SK-N-MC (cell line): ENCODE results near the gene TEKT3.

ENCODE experiments used
- DNase-seq: peaks from one replicate; pipeline ENCODE4 v3.0.0-alpha.2; 2011; ENCODE audit warnings: low read depth, low spot score
- H3K27ac ChIP-seq: fragments of 200-600 bp; sonication (generic); 2 replicates; pipeline ENCODE4 v1.5.1; 2016; ENCODE audit warnings: mixed run types
- H3K36me3 ChIP-seq: fragments of 200-600 bp; sonication (generic); 2 replicates; pipeline ENCODE4 v1.6.1; 2017; ENCODE audit warnings: antibody characterized with exemption, low read length, mixed read lengths; ENCODE audit not compliant: insufficient read depth
- H3K4me3 ChIP-seq: fragments of 200-600 bp; sonication (generic); 2 replicates; pipeline ENCODE4 v1.5.1; 2016
- H3K9ac ChIP-seq: fragments of 200-600 bp; sonication (generic); 2 replicates; pipeline ENCODE4 v1.8.0; 2017; ENCODE audit warnings: mixed run types, mixed read lengths; ENCODE audit not compliant: insufficient read length
- H3K9me3 ChIP-seq: fragments of 200-600 bp; sonication (generic); 2 replicates; pipeline ENCODE4 v1.6.1; 2017; ENCODE audit warnings: low read depth, mild to moderate bottlenecking, antibody characterized with exemption, low read length, moderate library complexity, mixed read lengths
- EZH2 ChIP-seq: fragments of 200-600 bp; sonication (generic); IDR thresholded peaks from one replicate; pipeline ENCODE4 v1.6.1; 2017; ENCODE audit warnings: antibody characterized with exemption
- FOXP2 ChIP-seq: optimal IDR thresholded peaks from 2 replicates; pipeline ENCODE3; 2011; ENCODE audit warnings: mild to moderate bottlenecking, moderate library complexity; ENCODE audit not compliant: insufficient read depth; ENCODE audit errors: extremely low read length, control extremely low read depth
- POLR2AphosphoS5 ChIP-seq: IDR thresholded peaks from 2 replicates; pipeline ENCODE4 v1.6.1; 2012; ENCODE audit warnings: mild to moderate bottlenecking, low read depth, low read length, borderline replicate concordance

Gene TEKT3

DNA sequence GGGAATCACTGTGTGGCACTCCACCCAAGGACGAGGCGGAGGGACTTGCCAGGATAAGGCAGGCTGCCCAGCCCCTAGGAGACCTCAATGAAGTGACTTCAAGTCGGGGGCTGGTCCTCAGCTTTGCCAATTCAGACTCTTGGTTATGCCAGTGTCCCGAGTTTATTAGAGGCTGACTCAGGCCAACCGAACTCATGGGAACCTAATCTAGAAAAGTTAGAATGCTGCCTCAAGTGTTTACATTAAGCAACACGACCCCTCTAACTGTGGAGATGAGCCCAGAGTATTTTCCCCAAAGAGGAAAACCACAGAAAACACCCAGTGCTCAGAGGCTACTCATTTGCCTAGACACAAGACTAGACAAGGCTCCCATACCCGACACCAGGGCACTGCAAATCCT is 1.1 kb upstream of the TEKT3 start:
- Histone ChIP-seq H3K4me3 (no peak overlapping the region), H3K27ac (no peak overlapping the region), H3K36me3 (no peaks in the 10 kb centered on the region), H3K9ac (no peak overlapping the region), H3K9me3 (no peaks in the 10 kb centered on the region)
- TF ChIP-seq POLR2AphosphoS5 (no peak), FOXP2 (no peak), EZH2 (no peak)
- no peak for DNase-seq

DNA sequence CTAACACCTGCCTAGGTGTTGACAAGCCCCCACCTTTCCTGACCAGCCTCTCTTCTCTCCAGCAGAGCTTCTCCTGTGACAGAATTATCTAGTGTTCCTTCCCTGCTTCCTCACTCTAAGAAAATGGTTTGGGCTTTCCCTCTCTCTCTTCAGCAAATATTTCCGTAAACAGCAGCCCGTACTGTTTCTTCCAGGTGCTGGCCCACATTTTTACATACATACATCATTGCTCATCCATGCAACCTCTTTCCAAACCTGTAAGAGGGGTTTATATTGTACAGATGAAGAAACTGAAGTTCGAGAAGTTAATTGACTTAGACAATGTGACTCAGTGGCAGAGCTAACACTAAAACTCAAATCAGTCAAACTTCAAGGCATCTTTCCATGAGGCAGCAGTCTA is 569 bp upstream of the TEKT3 start:
- DNase-seq: no peak
- no peaks in the 10 kb centered on the region for H3K36me3 ChIP-seq
- H3K9me3 ChIP-seq: no peaks in the 10 kb centered on the region
- H3K27ac ChIP-seq: no peak overlapping the region
- H3K4me3 ChIP-seq: no peak overlapping the region
- H3K9ac ChIP-seq: no peak overlapping the region
- no peak for TF ChIP-seq EZH2

DNA sequence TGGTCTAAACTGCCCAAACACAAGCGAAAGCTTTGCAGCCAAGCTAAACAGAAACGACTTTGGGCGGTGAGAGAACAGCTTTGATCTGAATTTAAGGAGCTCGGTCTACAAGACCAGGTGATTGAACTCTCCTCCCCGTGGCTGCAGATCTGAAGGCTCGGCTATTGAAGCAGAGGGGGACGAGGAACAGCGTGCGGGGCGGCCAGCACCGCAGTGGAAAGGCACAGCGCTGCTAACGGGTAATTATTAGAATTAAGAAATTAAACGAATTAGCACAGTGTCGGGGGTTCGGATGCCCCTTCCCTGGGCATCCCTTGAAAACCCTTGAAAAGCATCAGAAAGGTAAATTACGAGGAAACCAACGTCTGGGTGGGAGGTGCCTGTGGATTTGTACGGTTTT is 431 bp downstream of the TEKT3 start:
- Histone ChIP-seq H3K4me3 (no peak overlapping the region), H3K27ac (no peak overlapping the region), H3K9me3 (no peaks in the 10 kb centered on the region), H3K9ac (no peak overlapping the region), H3K36me3 (no peaks in the 10 kb centered on the region)
- TF ChIP-seq FOXP2 (no peak), EZH2 (no peak)
- DNase-seq: no peak

GRCh38 chr17:15335446-15335845 is 6.0 kb downstream of the TEKT3 start:
- Histone ChIP-seq H3K9me3 (no peaks in the 10 kb centered on the region), H3K9ac (no peak overlapping the region), H3K27ac (no peak overlapping the region), H3K36me3 (no peaks in the 10 kb centered on the region), H3K4me3 (no peak overlapping the region)
- no peak for DNase-seq
- TF ChIP-seq FOXP2: no peak

DNA sequence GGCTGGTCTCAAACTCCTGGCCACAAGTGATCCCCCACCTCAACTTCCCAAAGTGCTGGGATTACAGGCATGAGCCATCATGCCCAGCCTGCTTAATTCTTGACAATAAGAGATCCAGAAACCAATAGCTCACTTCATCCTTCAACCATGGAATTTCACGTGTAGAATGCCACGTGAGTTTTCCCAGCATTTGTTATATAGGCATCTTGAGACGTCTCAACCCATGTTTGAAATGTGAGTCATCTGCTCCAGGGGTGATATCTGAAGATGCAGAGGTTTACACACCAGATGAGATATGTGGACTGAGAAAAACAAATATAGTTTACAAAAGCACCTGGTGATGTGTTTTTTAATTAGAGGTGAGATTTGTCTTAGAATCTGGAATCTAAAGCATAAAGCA is 7.1 kb downstream of the TEKT3 start:
- DNase-seq: no peak
- H3K36me3 ChIP-seq: no peaks in the 10 kb centered on the region
- H3K4me3 ChIP-seq: no peak overlapping the region
- TF ChIP-seq FOXP2 (no peak), POLR2AphosphoS5 (no peak), EZH2 (no peak)
- H3K9me3 ChIP-seq: no peaks in the 10 kb centered on the region
- H3K9ac ChIP-seq: no peak overlapping the region
- no peak overlapping the region for H3K27ac ChIP-seq

GRCh38 chr17:15332338-15332737 is 9.1 kb downstream of the TEKT3 start:
- H3K4me3 ChIP-seq: no peak overlapping the region
- H3K27ac ChIP-seq: no peak overlapping the region
- no peaks in the 10 kb centered on the region for H3K9me3 ChIP-seq
- no peak for DNase-seq
- no peak for TF ChIP-seq FOXP2
- TF ChIP-seq EZH2: no peak
- TF ChIP-seq POLR2AphosphoS5: no peak
- H3K36me3 ChIP-seq: no peaks in the 10 kb centered on the region
- H3K9ac ChIP-seq: no peak overlapping the region

DNA sequence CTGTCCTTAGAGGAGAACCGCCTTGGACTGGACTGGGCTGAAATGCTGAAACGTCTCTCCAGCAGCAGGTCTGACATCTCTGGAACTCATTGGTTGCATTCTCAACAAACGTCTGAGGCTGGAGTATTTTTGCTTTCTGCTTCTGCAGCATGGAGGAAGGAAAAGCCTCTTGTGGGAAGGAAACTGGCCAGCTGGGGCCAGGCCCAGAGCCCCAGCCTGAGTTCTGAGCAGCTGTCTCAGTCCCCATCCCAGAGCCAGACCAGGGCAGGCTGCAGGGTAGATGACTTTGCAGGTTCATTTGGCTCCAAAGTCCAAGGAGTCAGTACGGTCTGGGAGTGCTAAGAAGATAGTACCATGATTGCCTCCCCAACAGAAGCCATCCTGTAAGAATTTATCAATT is 18.3 kb downstream of the TEKT3 start:
- H3K9ac ChIP-seq: no peak overlapping the region
- TF ChIP-seq EZH2 (no peak), POLR2AphosphoS5 (no peak), FOXP2 (no peak)
- H3K4me3 ChIP-seq: no peak overlapping the region
- H3K36me3 ChIP-seq: no peaks in the 10 kb centered on the region
- no peak for DNase-seq
- no peaks in the 10 kb centered on the region for H3K9me3 ChIP-seq
- no peak overlapping the region for H3K27ac ChIP-seq

DNA sequence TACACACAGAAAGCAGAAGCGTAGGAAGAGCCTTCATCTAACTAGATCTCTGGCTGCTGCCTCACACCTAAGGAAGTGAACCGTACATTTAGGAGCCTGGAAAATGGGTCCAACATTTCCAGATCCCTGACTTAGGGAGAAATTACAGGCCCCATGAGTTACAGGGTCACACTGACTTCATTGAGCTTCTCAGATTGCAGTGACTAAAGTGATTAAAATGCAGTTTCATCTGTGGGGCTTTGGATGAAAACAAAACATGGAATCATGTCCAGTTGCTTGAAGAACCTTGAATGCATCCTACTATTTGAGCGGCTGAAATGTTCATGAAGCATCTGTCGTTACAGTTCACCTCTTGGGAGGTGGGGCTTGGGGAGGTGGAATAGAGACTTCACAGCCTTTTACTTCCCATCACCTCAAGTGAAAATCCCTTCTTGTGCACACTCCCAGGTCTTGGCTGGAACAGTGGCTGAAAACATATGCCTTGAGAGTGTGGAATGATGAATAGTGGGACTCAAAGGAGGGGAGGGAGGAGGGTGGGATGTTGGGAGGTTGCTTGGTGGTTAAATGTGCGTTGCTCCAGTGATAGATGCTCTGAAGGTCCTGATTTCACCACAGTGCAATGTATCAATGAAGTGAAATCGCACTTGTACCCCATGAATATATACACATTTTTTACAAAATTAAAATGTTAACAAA is 19.7 kb downstream of the TEKT3 start:
- no peak overlapping the region for H3K4me3 ChIP-seq
- no peaks in the 10 kb centered on the region for H3K9me3 ChIP-seq
- no peak overlapping the region for H3K27ac ChIP-seq
- DNase-seq: no peak
- H3K9ac ChIP-seq: no peak overlapping the region
- H3K36me3 ChIP-seq: no peaks in the 10 kb centered on the region
- TF ChIP-seq POLR2AphosphoS5 (no peak), FOXP2 (no peak), EZH2 (no peak)

DNA sequence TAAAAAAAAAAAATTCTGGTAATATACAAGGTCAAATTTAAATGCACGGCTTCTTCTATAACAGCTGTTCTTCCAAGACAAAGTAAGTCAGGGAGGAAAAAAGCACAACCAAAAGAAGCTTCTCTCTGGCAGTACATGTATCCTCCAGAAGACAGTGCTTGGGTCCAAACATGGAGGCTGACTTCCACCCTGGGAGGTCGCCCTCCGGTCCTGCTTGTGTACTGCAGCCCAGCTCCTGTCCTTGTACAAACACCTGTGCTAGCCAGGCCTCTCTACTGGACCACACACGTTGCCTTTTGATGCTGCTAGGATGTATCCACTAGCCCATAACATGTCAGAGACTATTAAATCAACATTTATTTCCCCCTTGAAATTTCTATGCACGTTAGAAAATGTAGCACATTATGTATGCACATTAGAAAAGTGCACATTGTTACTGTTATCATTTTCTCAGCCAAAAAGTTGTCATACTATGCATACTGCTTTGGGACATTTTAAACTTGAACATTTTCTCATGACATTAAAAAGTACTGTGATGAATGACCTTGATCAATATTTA is 21.9 kb downstream of the TEKT3 start:
- no peaks in the 10 kb centered on the region for H3K9me3 ChIP-seq
- H3K4me3 ChIP-seq: no peak overlapping the region
- no peak for DNase-seq
- no peaks in the 10 kb centered on the region for H3K36me3 ChIP-seq
- H3K9ac ChIP-seq: no peak overlapping the region
- H3K27ac ChIP-seq: no peak overlapping the region
- TF ChIP-seq POLR2AphosphoS5: no peak
- TF ChIP-seq FOXP2: no peak
- TF ChIP-seq EZH2: no peak
